A673 (cell line): ENCODE results near the gene CERS5. TPM values are rescaled to one million over a fixed set of nuclear protein-coding genes. Genes with fewer than 3 reads are reported as not detected.

Experiments
- BruUV-seq: library from RNA; stranded (reverse); fragments of 400-500 nt; replicated peaks from 2 replicates; lab custom pipeline; 2021; lab: Mats Ljungman, UMichigan
- CTCF ChIA-PET: fragments of 300-600 bp; sonication (Branson Sonifier 250); formaldehyde crosslinking; loops from one replicate; lab custom pipeline; 2022; ENCODE audit warnings: antibody characterized with exemption; lab: Charles Lee
- POLR2A ChIA-PET: fragments of 300-600 bp; sonication (Branson Sonifier 250); formaldehyde crosslinking; loops from one replicate; lab custom pipeline; 2022; ENCODE audit warnings: antibody characterized with exemption; ENCODE audit not compliant: low non-redundant PET; lab: Charles Lee
- DNase-seq: peaks from one replicate; pipeline ENCODE4 v3.0.0-alpha.2; 2015; ENCODE audit warnings: low spot score
- H3K27ac ChIP-seq: fragments of 200-600 bp; sonication (generic); 2 replicates; pipeline ENCODE4 v1.5.1; 2016; ENCODE audit warnings: mixed run types, low read depth, mild to moderate bottlenecking, mixed read lengths, antibody characterized with exemption, low read length; ENCODE audit not compliant: poor library complexity, severe bottlenecking
- H3K27me3 ChIP-seq: fragments of 200-600 bp; sonication (generic); replicated peaks from 2 replicates; pipeline ENCODE4 v1.6.1; 2017; ENCODE audit warnings: mixed run types, low read depth, mild to moderate bottlenecking, mixed read lengths, antibody characterized with exemption, low read length; ENCODE audit not compliant: insufficient read depth, poor library complexity
- H3K36me3 ChIP-seq: fragments of 200-600 bp; sonication (generic); 2 replicates; pipeline ENCODE4 v1.6.1; 2016; ENCODE audit warnings: mixed run types, mild to moderate bottlenecking, mixed read lengths, antibody characterized with exemption, low read length; ENCODE audit not compliant: insufficient read depth, poor library complexity, severe bottlenecking
- H3K4me1 ChIP-seq: fragments of 200-600 bp; sonication (generic); 2 replicates; pipeline ENCODE4 v1.6.1; 2017; ENCODE audit warnings: mixed run types, mild to moderate bottlenecking, mixed read lengths, antibody characterized with exemption, low read length; ENCODE audit not compliant: insufficient read depth, poor library complexity, severe bottlenecking
- H3K4me3 ChIP-seq: fragments of 200-600 bp; sonication (generic); 2 replicates; pipeline ENCODE4 v1.5.1; 2016; ENCODE audit warnings: low read depth, mixed run types, mild to moderate bottlenecking, mixed read lengths, low read length; ENCODE audit not compliant: poor library complexity, severe bottlenecking
- H3K9me3 ChIP-seq: fragments of 200-600 bp; sonication (generic); 2 replicates; pipeline ENCODE4 v1.6.1; 2016; ENCODE audit warnings: mixed run types, low read depth, mild to moderate bottlenecking, mixed read lengths, antibody characterized with exemption, low read length; ENCODE audit not compliant: poor library complexity, severe bottlenecking
- CTCF ChIP-seq: fragments of 300-800, 200-600 bp; sonication (generic); conservative IDR thresholded peaks from 2 replicates; pipeline ENCODE4 v1.5.1; 2017; ENCODE audit warnings: low read depth, mild to moderate bottlenecking, antibody characterized with exemption, low read length, moderate library complexity, mixed read lengths
- EZH2 ChIP-seq: fragments of 200-600 bp; sonication (generic); IDR thresholded peaks from 2 replicates; pipeline ENCODE4 v1.6.1; 2017; ENCODE audit warnings: borderline replicate concordance, low read depth, mild to moderate bottlenecking, mixed read lengths, antibody characterized with exemption, low read length; ENCODE audit not compliant: poor library complexity, severe bottlenecking
- intact Hi-C: fragments of 100-400 bp; cut with micrococcal nuclease; formaldehyde crosslinking; loops from one replicate; pipeline ENCODE4 v1.10.0; 2022; ENCODE audit not compliant: unreplicated experiment
- total RNA-seq: library from RNA; stranded (reverse); gene quantifications from 2 replicates; pipeline ENCODE4 v1.2.3, GENCODE V29; 2021

The CERS5 gene
- total RNA-seq, 1 experiment from 2014 or later = 57.0 TPM

DNA sequence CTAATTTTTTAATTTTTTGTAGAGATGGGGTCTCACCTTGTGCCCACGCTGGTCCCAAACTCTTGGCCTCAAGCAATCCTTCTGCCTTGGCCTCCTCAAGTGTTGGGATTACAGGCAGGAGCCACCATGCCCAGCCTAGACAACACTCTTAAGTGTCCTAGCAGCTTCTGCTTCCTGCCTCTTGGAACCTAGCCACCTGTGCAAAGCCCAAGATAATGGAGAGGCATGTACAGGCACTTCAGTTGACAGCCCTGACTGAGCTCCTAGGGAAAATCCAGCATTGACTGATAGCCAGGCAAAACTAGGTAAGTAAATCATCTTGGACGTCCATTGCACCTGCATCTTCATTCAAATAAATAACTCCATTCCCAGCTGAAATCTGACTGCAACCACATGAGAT lies 39.6 kb downstream of the CERS5 start:
- no TSS peak for BruUV-seq
- Histone ChIP-seq H3K27ac (no peak overlapping the region), H3K4me3 (no peak overlapping the region), H3K27me3 (no peaks in the 10 kb centered on the region), H3K36me3 (peaks cover 17% of the 10 kb centered on the region), H3K9me3 (no peaks in the 10 kb centered on the region), H3K4me1 (no peaks in the 10 kb centered on the region)
- ChIA-PET POLR2A (no interaction called here), CTCF (interaction anchor here (0.6 kb wide), 1 partner anchor 78 kb away, joined by 7 read pairs; no protein-coding TSS in a partner anchor)
- no peak for DNase-seq
- no peak for TF ChIP-seq CTCF
- TF ChIP-seq EZH2 = no peak
- intact Hi-C loops = no loop called here

DNA sequence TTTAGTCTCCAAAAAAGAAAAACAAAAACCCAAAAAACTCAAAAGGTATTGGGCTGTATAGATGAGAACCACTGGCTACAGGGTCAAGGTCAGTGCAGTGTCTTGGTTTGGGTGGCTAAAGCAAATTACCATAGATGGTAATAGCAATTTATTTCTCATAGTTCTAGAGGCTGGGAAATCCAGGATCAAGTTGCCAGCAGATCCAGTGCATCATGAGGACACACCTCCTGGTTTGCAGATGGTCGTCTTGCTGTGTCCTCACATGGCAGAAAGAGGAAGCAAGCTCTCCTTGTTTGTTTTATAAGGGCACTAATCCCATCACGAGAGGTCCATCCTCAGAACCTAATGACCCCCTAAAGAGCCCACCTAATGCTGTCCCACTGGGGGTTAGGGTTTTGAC lies 44.0 kb downstream of the CERS5 start:
- no peak for DNase-seq
- CTCF ChIA-PET = no interaction called here
- H3K27ac ChIP-seq = no peak overlapping the region
- no peaks in the 10 kb centered on the region for H3K4me1 ChIP-seq
- POLR2A ChIA-PET = no interaction called here
- BruUV-seq = no TSS peak
- no peaks in the 10 kb centered on the region for H3K27me3 ChIP-seq
- TF ChIP-seq CTCF (no peak), EZH2 (no peak)
- no peaks in the 10 kb centered on the region for H3K9me3 ChIP-seq
- intact Hi-C loops = no loop called here
- no peak overlapping the region for H3K4me3 ChIP-seq
- peaks cover 3% of the 10 kb centered on the region for H3K36me3 ChIP-seq

- intact Hi-C loops = no loop called here
- BruUV-seq = no TSS peak
- POLR2A ChIA-PET = no interaction called here
- CTCF ChIA-PET = no interaction called here
- TF ChIP-seq EZH2 (no peak), CTCF (no peak)
- no peaks in the 10 kb centered on the region for H3K4me1 ChIP-seq
- H3K27me3 ChIP-seq = no peaks in the 10 kb centered on the region
- H3K4me3 ChIP-seq = no peak overlapping the region
- no peaks in the 10 kb centered on the region for H3K9me3 ChIP-seq
- DNase-seq = no peak
- no peak overlapping the region for H3K27ac ChIP-seq
- peaks cover 3% of the 10 kb centered on the region for H3K36me3 ChIP-seq
Observed at GRCh38 chr12:50121641-50122040, 45.5 kb downstream of the CERS5 start.
